ENCODE data around the gene IL10RB.
"Not testable (repeated sequence)": the region's sequence is repeated elsewhere in the genome, so short reads cannot be mapped to it uniquely, and the experiment has no call there.

The IL10RB gene

GRCh38 chr21:33241846-33242245 lies 24.3 kb upstream of the IL10RB start:
- no peak for DNase-seq (ENCODE audit: low read depth)

- not testable (repeated sequence) for DNase-seq (ENCODE audit: low read depth)
Measured at GRCh38 chr21:33242846-33243245, 23.3 kb upstream of the IL10RB start.

- no peak for DNase-seq (ENCODE audit: low read depth)
Measured at GRCh38 chr21:33244082-33244778, 21.9 kb upstream of the IL10RB start.

- DNase-seq (ENCODE audit: low read depth) = no peak
Measured at GRCh38 chr21:33244779-33245105, 21.4 kb upstream of the IL10RB start.

GRCh38 chr21:33245289-33245918 lies 20.8 kb upstream of the IL10RB start:
- DNase-seq (ENCODE audit: low read depth) = no peak

- DNase-seq (ENCODE audit: low read depth) = no peak
Measured at GRCh38 chr21:33246506-33246905, 19.7 kb upstream of the IL10RB start.

GRCh38 chr21:33246963-33247362 lies 19.2 kb upstream of the IL10RB start:
- no peak for DNase-seq (ENCODE audit: low read depth)

- no peak for DNase-seq (ENCODE audit: low read depth)
Measured at GRCh38 chr21:33247599-33247998, 18.6 kb upstream of the IL10RB start.

- no peak for DNase-seq (ENCODE audit: low read depth)
Measured at GRCh38 chr21:33249331-33250002, 16.7 kb upstream of the IL10RB start.

- no peak for DNase-seq (ENCODE audit: low read depth)
Measured at GRCh38 chr21:33251119-33251518, 15.0 kb upstream of the IL10RB start.

GRCh38 chr21:33253382-33253781 lies 12.8 kb upstream of the IL10RB start:
- DNase-seq (ENCODE audit: low read depth) = not testable (repeated sequence)

GRCh38 chr21:33254766-33255165 lies 11.4 kb upstream of the IL10RB start:
- DNase-seq (ENCODE audit: low read depth) = no peak

- no peak for DNase-seq (ENCODE audit: low read depth)
Measured at GRCh38 chr21:33255404-33255803, 10.8 kb upstream of the IL10RB start.

GRCh38 chr21:33256019-33256418 lies 10.1 kb upstream of the IL10RB start:
- no peak for DNase-seq (ENCODE audit: low read depth)

- DNase-seq (ENCODE audit: low read depth) = no peak
Measured at GRCh38 chr21:33257094-33257803, 8.9 kb upstream of the IL10RB start.

- no peak for DNase-seq (ENCODE audit: low read depth)
Measured at GRCh38 chr21:33258475-33258874, 7.7 kb upstream of the IL10RB start.

GRCh38 chr21:33259428-33259827 lies 6.7 kb upstream of the IL10RB start:
- DNase-seq (ENCODE audit: low read depth) = no peak

- DNase-seq (ENCODE audit: low read depth) = no peak
Measured at GRCh38 chr21:33259995-33260394, 6.2 kb upstream of the IL10RB start.

- DNase-seq (ENCODE audit: low read depth) = no peak
Measured at GRCh38 chr21:33261635-33262034, 4.5 kb upstream of the IL10RB start.

GRCh38 chr21:33262921-33263320 lies 3.2 kb upstream of the IL10RB start:
- DNase-seq (ENCODE audit: low read depth) = no peak

GRCh38 chr21:33264561-33264960 lies 1.6 kb upstream of the IL10RB start:
- DNase-seq (ENCODE audit: low read depth) = no peak

- DNase-seq (ENCODE audit: low read depth) = no peak
Measured at GRCh38 chr21:33265664-33266049, 510 bp upstream of the IL10RB start.

- DNase-seq (ENCODE audit: low read depth) = no peak
Measured at GRCh38 chr21:33266789-33267135, 595 bp downstream of the IL10RB start.

Data from stimulated activated CD8-positive, alpha-beta memory T cell treated with anti-CD3 and anti-CD28 coated beads, Interleukin-15, amount 100 ng/mL, for 24 hours (primary cell).